GM18507 (cell line): ENCODE data around the gene MAPK7.

Experiments
- DNase-seq: peaks from one replicate; pipeline ENCODE4 v3.0.0; 2011; ENCODE audit warnings: low read depth; ENCODE audit not compliant: insufficient read length; ENCODE audit errors: extremely low spot score
- FAIRE-seq: peaks from 2 replicates; lab custom pipeline; 2011; peaks lifted over from hg19 to GRCh38; lab: Jason Lieb, UNC

The MAPK7 gene

GRCh38 chr17:19411631-19412030 lies 33.3 kb downstream of the MAPK7 start:
- DNase-seq (no peak), FAIRE-seq (no peak)

GRCh38 chr17:19412510-19412909 lies 34.2 kb downstream of the MAPK7 start:
- DNase-seq = no peak
- FAIRE-seq = no peak

GRCh38 chr17:19412984-19413383 lies 34.7 kb downstream of the MAPK7 start:
- DNase-seq (no peak), FAIRE-seq (no peak)

- FAIRE-seq = no peak
- DNase-seq = no peak
Measured at GRCh38 chr17:19413761-19414160, 35.5 kb downstream of the MAPK7 start.

- FAIRE-seq (no peak), DNase-seq (no peak)
Measured at GRCh38 chr17:19414396-19415280, 36.3 kb downstream of the MAPK7 start.

- no peak for DNase-seq
- no peak for FAIRE-seq
Measured at GRCh38 chr17:19415311-19415710, 37.0 kb downstream of the MAPK7 start.

GRCh38 chr17:19415806-19416775 lies 37.8 kb downstream of the MAPK7 start:
- DNase-seq (no peak), FAIRE-seq (no peak)

GRCh38 chr17:19417611-19418010 lies 39.3 kb downstream of the MAPK7 start:
- DNase-seq (no peak), FAIRE-seq (no peak)

- no peak for FAIRE-seq
- no peak for DNase-seq
Measured at GRCh38 chr17:19418251-19418992, 40.1 kb downstream of the MAPK7 start.

- FAIRE-seq (no peak), DNase-seq (no peak)
Measured at GRCh38 chr17:19421219-19421618, 42.9 kb downstream of the MAPK7 start.

GRCh38 chr17:19421926-19422325 lies 43.6 kb downstream of the MAPK7 start:
- no peak for DNase-seq
- no peak for FAIRE-seq

GRCh38 chr17:19424934-19425868 lies 46.9 kb downstream of the MAPK7 start:
- DNase-seq (no peak), FAIRE-seq (no peak)

- DNase-seq = no peak
- FAIRE-seq = no peak
Measured at GRCh38 chr17:19426631-19427030, 48.3 kb downstream of the MAPK7 start.

- DNase-seq (no peak), FAIRE-seq (no peak)
Measured at GRCh38 chr17:19431691-19432090, 53.4 kb downstream of the MAPK7 start.
